GF-D8 (cell line): Measurements from ENCODE around the gene PRR20A.
"Not testable (repeated sequence)": the region's sequence is repeated elsewhere in the genome, so short reads cannot be mapped to it uniquely, and the experiment has no call there.

Experiments
- DNase-seq: peaks from one replicate; lab custom pipeline; 2025; lab: John Stamatoyannopoulos, UW

Gene PRR20A

DNA sequence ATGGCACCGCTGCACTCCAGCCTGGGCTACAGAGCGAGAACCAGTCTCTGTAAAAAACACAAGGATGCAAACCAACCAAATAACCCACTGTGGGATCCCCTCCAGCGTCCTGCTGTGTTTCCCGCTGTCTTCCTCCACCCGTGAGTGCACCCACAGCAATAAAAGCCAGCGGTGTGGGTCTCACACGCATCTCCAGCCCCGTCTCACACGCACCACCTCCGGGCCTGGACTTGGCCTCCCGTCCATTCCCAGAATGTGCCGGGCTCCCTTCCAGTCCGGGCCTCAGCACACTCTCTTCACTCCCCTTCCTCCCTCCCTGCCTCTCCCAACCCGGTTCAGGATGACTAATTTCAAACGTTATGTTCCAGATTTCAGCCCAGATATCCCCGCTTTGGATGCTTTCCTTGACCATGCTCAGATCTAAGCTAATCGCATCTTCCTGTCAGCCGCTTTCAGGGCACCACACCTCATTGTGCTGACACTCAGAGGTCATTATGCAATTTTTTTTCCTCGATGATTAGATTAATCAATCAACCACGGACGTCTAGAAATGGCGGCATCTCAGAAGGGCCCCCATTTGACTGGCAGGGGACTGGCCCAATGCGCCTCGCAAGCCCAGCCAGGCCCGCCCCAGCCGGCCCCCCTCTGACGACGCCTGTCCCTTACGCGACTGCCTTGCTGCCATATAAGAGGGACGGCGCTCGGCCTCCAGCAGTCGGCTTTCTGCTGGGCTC is at the start of gene PRR20A:
Gene PRR20A (plus strand): TSS at position 684 of the 734 bp plus-strand sequence. CDS start 387 bp downstream, outside the sequence.
- not testable (repeated sequence) for DNase-seq

DNA sequence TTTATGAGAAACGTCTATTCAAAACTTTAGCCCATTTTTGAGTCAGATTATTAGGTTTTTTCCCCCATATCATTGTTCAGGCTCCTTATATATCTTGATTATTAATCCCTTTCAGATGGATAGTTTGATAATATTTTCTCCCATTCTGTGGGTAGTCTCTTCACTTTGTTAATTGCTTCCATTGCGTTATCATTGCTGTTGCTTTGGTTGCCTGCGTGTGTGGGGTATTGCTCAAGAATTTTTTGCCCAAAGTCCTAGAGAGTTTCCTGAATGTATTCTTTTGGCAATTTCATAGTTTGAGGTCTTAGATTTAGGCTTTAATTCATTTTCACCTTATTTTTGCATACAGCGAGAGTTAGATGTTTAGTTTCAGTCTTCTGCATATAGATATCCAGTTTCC is 25.8 kb upstream of the PRR20A start:
- no peak for DNase-seq

DNA sequence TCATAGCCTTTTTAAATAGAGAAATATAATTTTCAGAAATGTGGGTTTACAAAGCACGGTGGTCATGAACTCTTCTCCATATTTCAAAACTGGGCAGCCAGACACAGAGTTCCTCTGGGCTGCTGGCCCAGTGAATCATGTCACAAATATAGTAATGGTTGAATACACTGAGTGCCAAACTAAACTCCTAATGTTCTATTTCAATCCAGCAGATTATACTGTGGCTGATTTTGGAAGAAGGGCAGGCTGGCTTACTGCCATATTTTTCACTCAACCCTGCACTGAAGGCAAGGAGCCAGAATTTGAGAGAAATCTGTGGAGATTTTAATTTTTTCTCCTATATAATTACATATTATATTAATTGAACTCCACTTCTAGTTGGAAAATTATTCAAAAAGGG is 17.0 kb upstream of the PRR20A start:
- DNase-seq, result no peak

DNA sequence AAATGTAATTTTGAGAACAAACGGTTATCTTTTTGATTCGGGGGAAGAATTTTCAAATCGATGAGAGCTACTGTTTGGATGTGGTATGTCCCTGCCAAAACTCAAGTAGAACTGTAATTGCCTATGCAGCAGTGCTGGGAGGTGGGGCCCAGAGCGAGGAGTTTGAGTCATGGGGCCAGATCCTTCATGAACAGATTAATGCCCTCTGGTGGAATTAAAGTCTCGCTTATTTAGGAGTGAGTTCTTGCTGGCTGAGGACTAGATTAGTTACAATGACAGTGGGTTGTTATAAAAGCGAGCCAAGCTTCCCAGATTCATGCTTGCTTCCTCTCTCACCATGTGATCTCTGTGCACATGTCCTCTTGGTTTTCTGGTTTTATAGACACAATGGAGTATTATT is 11.8 kb upstream of the PRR20A start:
- no peak for DNase-seq

DNA sequence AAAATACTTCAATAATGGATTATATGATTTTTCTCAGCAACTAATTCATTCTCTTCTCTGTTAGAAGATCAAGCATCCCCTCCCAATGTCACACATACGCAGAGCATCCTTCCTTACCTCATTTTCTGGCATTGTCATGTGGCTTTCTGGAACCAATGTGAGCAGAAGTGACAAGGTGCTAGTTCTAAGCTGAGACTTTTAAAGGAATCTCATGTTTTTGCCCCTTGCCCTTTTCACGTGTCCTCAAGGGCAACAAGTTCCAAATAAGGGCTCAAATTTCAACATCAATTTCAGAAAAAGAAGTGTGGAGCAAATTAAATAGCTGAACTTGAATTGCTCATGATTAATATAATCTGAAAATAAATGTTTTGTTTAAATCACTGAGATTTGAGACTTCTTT is 4.6 kb upstream of the PRR20A start:
- no peak for DNase-seq

DNA sequence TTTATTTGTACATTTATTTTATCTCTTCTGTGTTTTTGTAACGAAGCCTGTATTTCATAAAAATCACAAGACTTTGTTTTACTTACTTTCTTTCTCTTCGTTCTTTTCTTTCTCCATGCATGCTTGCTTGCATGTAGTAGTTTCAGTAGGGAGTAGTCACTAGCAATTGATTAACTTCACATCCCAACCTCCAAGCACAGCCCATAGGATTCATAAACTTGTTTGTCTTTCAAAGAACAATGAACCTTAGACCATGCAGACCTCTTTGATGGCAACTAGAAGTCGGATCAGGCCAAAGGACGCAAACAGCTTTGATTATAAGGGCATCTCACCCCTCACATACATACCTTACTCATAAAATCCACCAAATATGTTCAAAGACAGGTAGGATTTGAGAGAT is 3.1 kb upstream of the PRR20A start:
- no peak for DNase-seq

DNA sequence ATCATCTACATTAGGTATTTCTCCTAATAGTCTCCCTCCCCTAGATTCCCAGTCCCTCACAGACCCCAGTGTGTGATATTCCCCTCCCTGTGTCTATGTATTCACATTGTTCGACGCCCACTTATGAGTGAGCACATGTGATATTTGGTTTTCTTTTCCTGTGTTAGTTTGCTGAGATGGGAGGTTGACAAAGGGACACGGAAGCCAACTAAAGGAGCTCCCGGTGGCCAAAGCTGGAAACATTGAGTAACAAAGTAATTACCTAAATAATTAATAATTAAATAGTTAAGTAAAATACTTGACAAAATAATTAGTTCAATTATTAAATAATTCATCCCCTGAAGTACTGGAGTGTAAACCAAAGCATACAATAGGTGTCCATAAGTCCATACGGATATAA is 1.7 kb upstream of the PRR20A start:
- no peak for DNase-seq

DNA sequence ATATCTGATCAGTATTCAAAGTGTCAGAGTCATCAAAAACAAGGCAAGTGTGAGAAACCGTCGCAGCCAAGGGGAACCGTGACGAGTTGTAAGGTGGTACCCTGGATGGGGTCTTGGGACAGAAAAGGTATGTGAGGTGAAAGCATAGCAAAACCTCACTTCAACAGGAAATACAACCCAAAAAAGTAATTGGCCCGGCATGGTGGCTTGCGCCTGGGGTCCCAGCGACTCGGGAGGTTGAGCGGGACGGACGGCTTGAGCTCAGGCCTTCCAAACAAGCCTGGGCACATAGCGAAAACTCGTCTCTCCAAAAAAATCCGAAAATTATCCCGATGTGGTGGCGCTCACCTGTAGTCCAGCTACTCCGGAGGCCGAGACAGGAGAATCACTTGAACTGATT is 937 bp upstream of the PRR20A start:
- not testable (repeated sequence) for DNase-seq

DNA sequence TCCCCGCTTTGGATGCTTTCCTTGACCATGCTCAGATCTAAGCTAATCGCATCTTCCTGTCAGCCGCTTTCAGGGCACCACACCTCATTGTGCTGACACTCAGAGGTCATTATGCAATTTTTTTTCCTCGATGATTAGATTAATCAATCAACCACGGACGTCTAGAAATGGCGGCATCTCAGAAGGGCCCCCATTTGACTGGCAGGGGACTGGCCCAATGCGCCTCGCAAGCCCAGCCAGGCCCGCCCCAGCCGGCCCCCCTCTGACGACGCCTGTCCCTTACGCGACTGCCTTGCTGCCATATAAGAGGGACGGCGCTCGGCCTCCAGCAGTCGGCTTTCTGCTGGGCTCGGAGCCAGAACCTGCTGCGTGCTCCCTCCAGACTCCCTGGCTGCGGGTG is 6.5 kb downstream of the PRR20A start, which contains the start of gene PRR20B:
Gene PRR20B (plus strand): TSS at position 301 of the 400 bp plus-strand sequence. CDS start 387 bp downstream, outside the sequence.
- not testable (repeated sequence) for DNase-seq

DNA sequence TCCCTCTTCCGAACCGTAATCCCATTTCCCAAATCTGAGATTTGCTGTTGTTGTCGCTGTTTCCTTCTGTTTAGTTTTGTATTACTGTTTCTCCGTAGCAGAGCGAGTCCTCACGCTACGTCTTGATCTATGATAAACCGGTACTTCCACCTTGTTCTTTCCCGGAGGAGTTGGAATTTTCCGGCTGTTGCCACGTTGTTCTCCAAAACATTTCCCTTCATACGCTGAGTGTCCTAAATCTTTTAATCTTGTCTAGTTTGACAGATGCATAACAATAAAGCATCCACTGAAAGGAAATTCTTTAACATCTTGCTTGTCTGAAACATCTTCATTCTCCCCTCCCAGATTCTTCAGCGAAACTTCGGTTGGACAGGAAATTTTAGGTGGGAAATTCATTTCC is 7.4 kb downstream of the PRR20A start:
- DNase-seq, result not testable (repeated sequence)

DNA sequence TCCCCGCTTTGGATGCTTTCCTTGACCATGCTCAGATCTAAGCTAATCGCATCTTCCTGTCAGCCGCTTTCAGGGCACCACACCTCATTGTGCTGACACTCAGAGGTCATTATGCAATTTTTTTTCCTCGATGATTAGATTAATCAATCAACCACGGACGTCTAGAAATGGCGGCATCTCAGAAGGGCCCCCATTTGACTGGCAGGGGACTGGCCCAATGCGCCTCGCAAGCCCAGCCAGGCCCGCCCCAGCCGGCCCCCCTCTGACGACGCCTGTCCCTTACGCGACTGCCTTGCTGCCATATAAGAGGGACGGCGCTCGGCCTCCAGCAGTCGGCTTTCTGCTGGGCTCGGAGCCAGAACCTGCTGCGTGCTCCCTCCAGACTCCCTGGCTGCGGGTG is 13.0 kb downstream of the PRR20A start, which contains the start of gene PRR20C:
Gene PRR20C (plus strand): TSS at position 301 of the 400 bp plus-strand sequence. CDS start 387 bp downstream, outside the sequence.
- DNase-seq, result not testable (repeated sequence)

DNA sequence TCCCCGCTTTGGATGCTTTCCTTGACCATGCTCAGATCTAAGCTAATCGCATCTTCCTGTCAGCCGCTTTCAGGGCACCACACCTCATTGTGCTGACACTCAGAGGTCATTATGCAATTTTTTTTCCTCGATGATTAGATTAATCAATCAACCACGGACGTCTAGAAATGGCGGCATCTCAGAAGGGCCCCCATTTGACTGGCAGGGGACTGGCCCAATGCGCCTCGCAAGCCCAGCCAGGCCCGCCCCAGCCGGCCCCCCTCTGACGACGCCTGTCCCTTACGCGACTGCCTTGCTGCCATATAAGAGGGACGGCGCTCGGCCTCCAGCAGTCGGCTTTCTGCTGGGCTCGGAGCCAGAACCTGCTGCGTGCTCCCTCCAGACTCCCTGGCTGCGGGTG is 19.6 kb downstream of the PRR20A start, which contains the start of gene PRR20D:
Gene PRR20D (plus strand): TSS at position 301 of the 400 bp plus-strand sequence. CDS start 387 bp downstream, outside the sequence.
- DNase-seq, result not testable (repeated sequence)

DNA sequence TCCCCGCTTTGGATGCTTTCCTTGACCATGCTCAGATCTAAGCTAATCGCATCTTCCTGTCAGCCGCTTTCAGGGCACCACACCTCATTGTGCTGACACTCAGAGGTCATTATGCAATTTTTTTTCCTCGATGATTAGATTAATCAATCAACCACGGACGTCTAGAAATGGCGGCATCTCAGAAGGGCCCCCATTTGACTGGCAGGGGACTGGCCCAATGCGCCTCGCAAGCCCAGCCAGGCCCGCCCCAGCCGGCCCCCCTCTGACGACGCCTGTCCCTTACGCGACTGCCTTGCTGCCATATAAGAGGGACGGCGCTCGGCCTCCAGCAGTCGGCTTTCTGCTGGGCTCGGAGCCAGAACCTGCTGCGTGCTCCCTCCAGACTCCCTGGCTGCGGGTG is 26.2 kb downstream of the PRR20A start, which contains the start of gene PRR20E:
Gene PRR20E (plus strand): TSS at position 301 of the 400 bp plus-strand sequence. CDS start 387 bp downstream, outside the sequence.
- not testable (repeated sequence) for DNase-seq

DNA sequence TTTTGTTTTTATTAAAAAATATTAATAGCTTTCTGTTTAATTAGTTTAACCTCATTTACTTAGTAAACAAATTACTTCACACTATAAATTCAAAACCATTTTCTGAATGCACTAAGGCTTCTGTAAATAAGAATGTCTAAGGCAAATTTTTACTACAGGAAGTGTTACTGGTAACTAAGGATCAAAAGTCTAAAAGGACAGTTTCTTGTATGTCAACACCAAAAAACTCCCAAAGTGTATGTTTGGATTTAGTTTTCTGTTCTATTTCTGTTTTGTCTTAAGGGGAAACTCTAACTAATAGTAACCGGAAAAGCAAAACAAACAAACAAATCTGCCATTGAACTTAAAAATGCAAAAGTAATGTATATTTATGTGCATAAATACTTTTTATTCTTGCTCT is 50.9 kb downstream of the PRR20A start:
- DNase-seq, result no peak
